ENCODE measurements around the gene IFNE. TPM values are rescaled to one million over a fixed set of nuclear protein-coding genes. Genes with fewer than 3 reads are reported as not detected.
A peak's percentile ranks its signal among the peaks of the same experiment; 100 is the strongest.
"Not testable (repeated sequence)": the region's sequence is repeated elsewhere in the genome, so short reads cannot be mapped to it uniquely, and the experiment has no call there.

IFNE gene
- total and polyA plus RNA-seq, 8 donors = 0.73 to 2.9 (median 1.8) TPM; not detected in 5

GRCh38 chr9:21455320-21455719 is 26.8 kb downstream of the IFNE start:
- Histone ChIP-seq H3K9me3 (no peaks in the 10 kb centered on the region), H3K36me3 (no peaks in the 10 kb centered on the region), H3K4me3 (no peak overlapping the region), H3K4me1 (no peaks in the 10 kb centered on the region), H3K27ac (no peak overlapping the region), H3K27me3 (no peaks in the 10 kb centered on the region)
- intact Hi-C loops (cut with DNase I; ENCODE audit: low total_unique reads) = no loop called here
- TF ChIP-seq, protein P1, sequence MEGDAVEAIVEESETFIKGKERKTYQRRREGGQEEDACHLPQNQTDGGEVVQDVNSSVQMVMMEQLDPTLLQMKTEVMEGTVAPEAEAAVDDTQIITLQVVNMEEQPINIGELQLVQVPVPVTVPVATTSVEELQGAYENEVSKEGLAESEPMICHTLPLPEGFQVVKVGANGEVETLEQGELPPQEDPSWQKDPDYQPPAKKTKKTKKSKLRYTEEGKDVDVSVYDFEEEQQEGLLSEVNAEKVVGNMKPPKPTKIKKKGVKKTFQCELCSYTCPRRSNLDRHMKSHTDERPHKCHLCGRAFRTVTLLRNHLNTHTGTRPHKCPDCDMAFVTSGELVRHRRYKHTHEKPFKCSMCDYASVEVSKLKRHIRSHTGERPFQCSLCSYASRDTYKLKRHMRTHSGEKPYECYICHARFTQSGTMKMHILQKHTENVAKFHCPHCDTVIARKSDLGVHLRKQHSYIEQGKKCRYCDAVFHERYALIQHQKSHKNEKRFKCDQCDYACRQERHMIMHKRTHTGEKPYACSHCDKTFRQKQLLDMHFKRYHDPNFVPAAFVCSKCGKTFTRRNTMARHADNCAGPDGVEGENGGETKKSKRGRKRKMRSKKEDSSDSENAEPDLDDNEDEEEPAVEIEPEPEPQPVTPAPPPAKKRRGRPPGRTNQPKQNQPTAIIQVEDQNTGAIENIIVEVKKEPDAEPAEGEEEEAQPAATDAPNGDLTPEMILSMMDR (IDR thresholded peaks at IDR 0.05) = peak in 4 of 7 experiments; percentile 33 to 45 (median 39)
- TF ChIP-seq EP300 (IDR thresholded peaks at IDR 0.05) = no peak
- DNase-seq = peak in 1 of 2 donors; percentile 44

GRCh38 chr9:21454149-21454548 is 28.0 kb downstream of the IFNE start:
- Histone ChIP-seq H3K4me1 (no peaks in the 10 kb centered on the region), H3K27me3 (no peaks in the 10 kb centered on the region), H3K9me3 (no peaks in the 10 kb centered on the region), H3K36me3 (no peaks in the 10 kb centered on the region), H3K4me3 (no peak overlapping the region), H3K27ac (no peak overlapping the region)
- TF ChIP-seq EP300 (IDR thresholded peaks at IDR 0.05) (no peak), POLR2A (IDR thresholded peaks at IDR 0.05) (no peak), POLR2AphosphoS5 (IDR thresholded peaks at IDR 0.05) (no peak)
- TF ChIP-seq, protein P1 (IDR thresholded peaks at IDR 0.05) = no peak
- intact Hi-C loops (cut with DNase I; ENCODE audit: low total_unique reads) = no loop called here
- WGBS, 5 donors = 56 to 65% (median 59%) methylated on average over 2 of the region's 2 CpGs
- DNase-seq = no peak

GRCh38 chr9:21452681-21453080 is 29.4 kb downstream of the IFNE start:
- Histone ChIP-seq H3K27ac (no peak overlapping the region), H3K9me3 (no peaks in the 10 kb centered on the region), H3K4me3 (no peak overlapping the region), H3K36me3 (no peaks in the 10 kb centered on the region), H3K27me3 (no peaks in the 10 kb centered on the region), H3K4me1 (no peaks in the 10 kb centered on the region)
- intact Hi-C loops (cut with DNase I; ENCODE audit: low total_unique reads) = no loop called here
- 83 to 91% (median 88%) methylated on average over 4 of the region's 4 CpGs for WGBS, 5 donors
- no peak for TF ChIP-seq EP300 (IDR thresholded peaks at IDR 0.05)
- no peak for TF ChIP-seq POLR2A (IDR thresholded peaks at IDR 0.05)
- TF ChIP-seq, protein P1 (IDR thresholded peaks at IDR 0.05) = no peak
- TF ChIP-seq POLR2AphosphoS5 (IDR thresholded peaks at IDR 0.05) = no peak
- DNase-seq = no peak

DNA sequence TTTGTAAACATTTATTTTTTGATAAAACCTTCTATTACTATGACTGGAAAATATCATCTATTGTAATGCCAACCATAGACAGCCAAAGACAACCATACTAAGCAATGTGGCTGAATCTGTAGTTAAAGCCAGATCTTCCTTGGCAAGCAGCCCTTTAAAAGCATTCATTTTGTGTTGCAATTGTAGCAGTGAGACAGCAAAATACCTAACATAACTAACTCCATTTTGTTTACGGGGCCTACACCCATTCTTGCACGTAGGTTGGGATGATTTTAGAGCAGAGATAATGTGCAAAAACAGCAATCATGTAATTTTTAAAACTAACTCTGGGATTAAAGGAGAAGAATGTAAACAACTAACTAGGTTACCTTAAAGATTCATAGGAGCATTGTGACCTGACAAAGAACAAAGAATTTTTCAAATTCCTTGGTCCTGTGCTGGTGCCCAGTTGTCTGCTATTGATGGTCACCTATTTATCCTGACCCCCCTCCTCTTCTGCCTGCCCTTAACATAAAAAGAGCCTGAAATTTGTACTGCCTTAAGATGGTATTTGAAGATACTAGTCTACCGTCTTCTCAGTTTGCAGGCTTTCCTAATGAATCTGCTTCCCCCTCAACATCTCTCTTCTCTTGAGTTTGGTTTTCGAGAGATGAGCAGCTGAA is 31.2 kb downstream of the IFNE start:
- intact Hi-C loops (cut with DNase I; ENCODE audit: low total_unique reads) = no loop called here
- H3K36me3 ChIP-seq = no peaks in the 10 kb centered on the region
- H3K27me3 ChIP-seq = no peaks in the 10 kb centered on the region
- H3K9me3 ChIP-seq = no peaks in the 10 kb centered on the region
- H3K4me1 ChIP-seq = no peaks in the 10 kb centered on the region
- H3K27ac ChIP-seq = no peak overlapping the region
- WGBS, 5 donors = 77 to 88% (median 86%) methylated on average over 4 of the region's 4 CpGs
- no peak overlapping the region for H3K4me3 ChIP-seq
- TF ChIP-seq, protein P1 (IDR thresholded peaks at IDR 0.05) = no peak
- no peak for TF ChIP-seq EP300 (IDR thresholded peaks at IDR 0.05)
- TF ChIP-seq POLR2AphosphoS5 (IDR thresholded peaks at IDR 0.05) = no peak
- no peak for TF ChIP-seq POLR2A (IDR thresholded peaks at IDR 0.05)
- no peak for DNase-seq

- H3K9me3 ChIP-seq; H3K4me1 ChIP-seq; DNase-seq; intact Hi-C loops (cut with DNase I; ENCODE audit: low total_unique reads); H3K27me3 ChIP-seq; H3K4me3 ChIP-seq; H3K36me3 ChIP-seq; H3K27ac ChIP-seq: not testable (repeated sequence)
- 81 to 86% (median 84%) methylated on average over 4 to 5 of the region's 5 CpGs for WGBS, 5 donors
These were observed 32.8 kb downstream of the IFNE start for GRCh38 chr9:21449312-21449711.

Data from stomach (tissue), 9 donors.